Mononuclear cell (primary cell): ENCODE measurements around the gene COLQ. TPM values are rescaled to one million over a fixed set of nuclear protein-coding genes. Genes with fewer than 3 reads are reported as not detected.

Source experiments
- H3K27me3 ChIP-seq: 2 replicates; pipeline ENCODE4 v1.6.0; 2011; ENCODE audit warnings: low read length, control low read depth; ENCODE audit not compliant: insufficient read depth
- H3K4me1 ChIP-seq: 2 replicates; pipeline ENCODE4 v1.5.1; 2011; ENCODE audit warnings: mild to moderate bottlenecking, low read length, control low read depth; ENCODE audit not compliant: insufficient read depth
- H3K4me3 ChIP-seq: 2 replicates; pipeline ENCODE4 v1.5.1; 2011; ENCODE audit warnings: mild to moderate bottlenecking, low read length, moderate library complexity
- H3K9me3 ChIP-seq: 2 replicates; pipeline ENCODE4 v1.5.1; 2011; ENCODE audit warnings: low read depth, mild to moderate bottlenecking, control low read depth, low read length
- total RNA-seq: library from RNA; depleted of rRNA; stranded (reverse); fragments of >200 nt; gene quantifications from one replicate; pipeline ENCODE4 v1.2.3, GENCODE V29; 2012

COLQ gene
- total RNA-seq, 1 donor, result 1.9 TPM

GRCh38 chr3:15531346-15531745, 9.8 kb upstream of the COLQ start:
- no peaks in the 10 kb centered on the region for H3K9me3 ChIP-seq
- H3K4me3 ChIP-seq, result no peak overlapping the region
- peaks cover 31% of the 10 kb centered on the region for H3K4me1 ChIP-seq
- H3K27me3 ChIP-seq, result no peaks in the 10 kb centered on the region

GRCh38 chr3:15528854-15529537, 7.5 kb upstream of the COLQ start:
- Histone ChIP-seq H3K9me3 (no peaks in the 10 kb centered on the region), H3K4me3 (no peak overlapping the region), H3K4me1 (peaks cover 19% of the 10 kb centered on the region), H3K27me3 (no peaks in the 10 kb centered on the region)

- no peaks in the 10 kb centered on the region for H3K9me3 ChIP-seq
- no peak overlapping the region for H3K4me3 ChIP-seq
- no peaks in the 10 kb centered on the region for H3K27me3 ChIP-seq
- peaks cover 31% of the 10 kb centered on the region for H3K4me1 ChIP-seq
Measured at GRCh38 chr3:15527031-15527459, 5.5 kb upstream of the COLQ start.

- no peaks in the 10 kb centered on the region for H3K9me3 ChIP-seq
- peaks cover 43% of the 10 kb centered on the region for H3K4me1 ChIP-seq
- no peaks in the 10 kb centered on the region for H3K27me3 ChIP-seq
- H3K4me3 ChIP-seq, result no peak overlapping the region
Measured at GRCh38 chr3:15525790-15526189, 4.3 kb upstream of the COLQ start.

- no peak overlapping the region for H3K4me3 ChIP-seq
- H3K4me1 ChIP-seq, result peaks cover 40% of the 10 kb centered on the region
- H3K9me3 ChIP-seq, result no peaks in the 10 kb centered on the region
- H3K27me3 ChIP-seq, result no peaks in the 10 kb centered on the region
Measured at GRCh38 chr3:15523660-15524417, 2.3 kb upstream of the COLQ start.

GRCh38 chr3:15522016-15522415, 510 bp upstream of the COLQ start:
- Histone ChIP-seq H3K4me1 (peaks cover 41% of the 10 kb centered on the region), H3K27me3 (no peaks in the 10 kb centered on the region), H3K4me3 (no peak overlapping the region)

DNA sequence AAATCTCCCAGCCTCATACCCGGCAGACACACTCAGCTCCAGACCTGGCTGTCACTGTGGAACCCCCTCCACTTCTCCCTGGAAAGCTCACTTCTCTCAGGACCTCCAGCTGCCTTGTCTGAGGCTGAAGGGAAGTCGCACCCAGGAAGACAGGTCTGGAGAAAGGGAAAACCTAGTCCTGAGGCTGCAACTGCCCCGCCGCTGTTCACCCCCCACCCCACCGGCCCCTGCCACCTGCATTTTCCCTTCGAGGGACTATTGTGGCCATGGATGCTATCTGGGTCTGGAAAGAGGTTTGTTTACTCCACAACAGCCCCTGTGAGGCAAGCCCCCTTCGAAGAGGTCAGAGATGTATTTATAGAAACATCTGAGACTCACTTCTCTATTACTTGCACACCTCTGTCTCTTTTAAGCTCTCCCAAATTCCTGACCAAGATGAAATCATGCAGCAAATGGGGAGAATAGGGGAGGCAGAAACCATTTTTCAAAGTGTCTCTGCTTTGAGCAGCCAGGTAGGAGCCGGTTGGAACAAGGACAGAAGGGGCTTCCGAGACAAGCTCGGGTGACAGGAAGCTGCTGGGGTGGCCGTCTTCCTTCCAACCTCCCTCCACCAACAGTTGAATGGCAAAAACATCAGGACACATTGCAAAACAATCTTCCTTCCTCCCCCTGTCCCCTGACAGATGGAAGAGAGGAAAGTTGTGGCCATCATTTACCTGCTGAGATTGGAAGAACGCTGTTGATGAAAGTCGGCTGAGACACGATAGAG, 518 bp downstream of the COLQ start:
- Histone ChIP-seq H3K4me1 (peaks cover 44% of the 10 kb centered on the region), H3K9me3 (no peaks in the 10 kb centered on the region), H3K27me3 (no peaks in the 10 kb centered on the region), H3K4me3 (peak overlapping the region; percentile 34)

More at GRCh38 chr3:15522016-15522415, 510 bp upstream of the COLQ start:
- no peaks in the 10 kb centered on the region for H3K9me3 ChIP-seq

GRCh38 chr3:15520185-15520584, 1.3 kb downstream of the COLQ start:
- H3K4me3 ChIP-seq, result no peak overlapping the region

GRCh38 chr3:15519096-15519495, 2.4 kb downstream of the COLQ start:
- H3K27me3 ChIP-seq, result no peaks in the 10 kb centered on the region
- peaks cover 44% of the 10 kb centered on the region for H3K4me1 ChIP-seq
- H3K9me3 ChIP-seq, result no peaks in the 10 kb centered on the region
- H3K4me3 ChIP-seq, result no peak overlapping the region

More at GRCh38 chr3:15520185-15520584, 1.3 kb downstream of the COLQ start:
- Histone ChIP-seq H3K9me3 (no peaks in the 10 kb centered on the region), H3K27me3 (no peaks in the 10 kb centered on the region), H3K4me1 (peaks cover 44% of the 10 kb centered on the region)

DNA sequence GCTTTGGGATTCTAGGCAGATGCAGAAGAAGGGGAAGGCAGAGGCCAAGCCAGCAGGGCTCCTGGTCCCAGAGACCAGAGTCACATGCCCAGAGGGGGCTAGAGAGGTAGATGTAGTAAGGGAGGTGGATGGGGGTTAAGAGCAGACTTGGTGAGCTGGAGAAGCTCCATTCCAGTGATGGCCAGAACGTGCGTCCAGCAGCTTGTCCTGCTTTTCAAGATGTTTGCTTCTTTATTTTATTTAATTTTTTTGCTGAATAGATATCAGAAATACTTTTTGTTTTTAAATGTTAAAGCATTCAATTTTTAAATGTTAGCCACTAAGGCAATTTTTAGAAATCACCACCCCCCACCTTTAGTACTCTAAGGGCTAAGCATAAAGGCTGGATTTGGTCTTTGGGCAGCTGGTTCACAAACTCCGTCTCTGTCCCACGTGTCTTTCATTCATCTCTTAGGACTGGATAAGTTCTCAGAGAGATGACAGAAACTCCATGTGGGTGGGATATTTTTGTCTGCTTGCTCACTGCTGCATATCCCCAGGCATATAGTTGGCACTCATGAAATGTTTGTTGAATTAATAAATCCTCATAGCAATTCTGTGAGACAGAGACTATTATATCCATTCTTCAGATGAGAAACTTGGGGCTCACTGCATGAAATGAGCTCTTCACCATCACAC, 6.7 kb downstream of the COLQ start:
- no peak overlapping the region for H3K4me3 ChIP-seq
- no peaks in the 10 kb centered on the region for H3K27me3 ChIP-seq
- H3K4me1 ChIP-seq, result peaks cover 10% of the 10 kb centered on the region
- no peaks in the 10 kb centered on the region for H3K9me3 ChIP-seq

DNA sequence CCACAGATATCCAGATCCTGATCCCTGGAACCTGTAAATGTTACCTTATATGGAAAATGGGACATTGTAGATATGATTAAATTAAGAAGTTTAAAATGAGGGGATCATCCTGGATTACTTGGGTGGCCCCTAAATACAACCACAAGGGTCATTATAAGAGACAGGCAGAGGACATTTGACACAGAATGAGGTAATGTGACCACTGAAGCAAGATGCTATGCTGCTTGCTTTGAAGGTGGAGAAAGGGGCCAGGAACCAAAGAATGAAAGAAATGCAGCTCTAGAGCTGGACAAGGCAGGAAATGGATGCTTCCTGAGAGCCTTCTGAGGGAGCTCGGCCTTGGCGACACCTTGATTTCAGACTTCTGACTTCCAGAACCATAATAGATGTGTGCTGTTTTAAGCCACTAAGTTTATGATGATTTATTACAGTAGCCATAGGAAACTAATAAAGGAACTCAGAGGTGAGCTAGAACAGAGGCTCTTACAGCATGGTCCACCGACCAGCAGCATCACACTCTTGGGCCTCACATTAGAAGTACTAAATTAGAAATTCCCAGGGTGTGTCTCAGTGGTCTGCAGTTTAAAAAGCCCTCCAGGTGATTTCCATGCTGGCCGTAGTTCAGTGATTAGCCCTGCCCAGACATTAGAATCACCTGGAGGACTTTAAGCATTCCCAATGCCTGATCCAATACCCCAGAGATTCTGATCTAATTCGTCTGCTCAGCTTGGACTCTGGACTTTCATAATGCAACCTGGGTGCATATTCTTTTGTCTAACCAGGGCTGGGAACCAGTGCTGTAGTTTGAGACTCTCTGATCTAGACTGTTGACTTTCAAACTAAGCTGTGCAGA, 7.5 kb downstream of the COLQ start:
- Histone ChIP-seq H3K9me3 (no peaks in the 10 kb centered on the region), H3K4me1 (peaks cover 9% of the 10 kb centered on the region), H3K27me3 (no peaks in the 10 kb centered on the region), H3K4me3 (no peak overlapping the region)

GRCh38 chr3:15513116-15513515, 8.4 kb downstream of the COLQ start:
- no peaks in the 10 kb centered on the region for H3K27me3 ChIP-seq
- no peaks in the 10 kb centered on the region for H3K9me3 ChIP-seq
- H3K4me1 ChIP-seq, result peaks cover 9% of the 10 kb centered on the region
- no peak overlapping the region for H3K4me3 ChIP-seq

DNA sequence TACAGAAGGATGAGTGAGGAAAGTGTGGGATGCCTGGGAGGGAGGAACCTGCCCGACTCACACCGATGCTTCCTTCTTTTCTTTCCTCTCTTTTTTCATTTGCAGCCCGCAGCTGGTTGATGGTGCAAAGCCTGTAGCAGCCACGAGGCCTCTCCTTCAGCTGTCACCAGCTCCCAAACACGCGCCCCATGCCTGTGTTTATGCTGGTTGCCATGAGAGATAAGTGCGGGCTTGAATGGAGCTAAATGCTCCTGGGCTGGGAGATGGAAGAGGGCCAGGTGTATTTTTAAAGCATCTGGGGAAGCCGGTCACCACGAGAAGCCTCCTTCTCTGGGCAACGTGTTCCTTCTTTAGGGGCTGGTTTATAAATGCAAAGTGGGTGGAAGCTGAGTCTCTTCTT, 9.3 kb downstream of the COLQ start:
- Histone ChIP-seq H3K4me1 (peaks cover 5% of the 10 kb centered on the region), H3K27me3 (no peaks in the 10 kb centered on the region), H3K9me3 (no peaks in the 10 kb centered on the region), H3K4me3 (no peak overlapping the region)

GRCh38 chr3:15511156-15511555, 10.3 kb downstream of the COLQ start:
- Histone ChIP-seq H3K4me1 (no peaks in the 10 kb centered on the region), H3K27me3 (no peaks in the 10 kb centered on the region)

More at GRCh38 chr3:15511156-15511555, 10.3 kb downstream of the COLQ start:
- Histone ChIP-seq H3K9me3 (no peaks in the 10 kb centered on the region), H3K4me3 (no peak overlapping the region)
